AG09309 (cell line): ENCODE measurements around the gene TBL1XR1.

ENCODE experiments used
- DNase-seq: peaks from one replicate; pipeline ENCODE4 v3.0.0-alpha.2; 2010; ENCODE audit warnings: low read depth
- H3K4me3 ChIP-seq: 2 replicates; pipeline ENCODE4 v1.5.1; 2011; ENCODE audit warnings: mild to moderate bottlenecking, low read depth, low read length, moderate library complexity; ENCODE audit not compliant: control insufficient read depth
- CTCF ChIP-seq: IDR thresholded peaks from 2 replicates; pipeline ENCODE4 v1.5.1; 2011; ENCODE audit warnings: mild to moderate bottlenecking, low read depth, low read length, inconsistent platforms; ENCODE audit not compliant: insufficient read depth, control insufficient read depth; ENCODE audit errors: missing control alignments

TBL1XR1 gene

GRCh38 chr3:177197041-177197726, at the start of gene TBL1XR1:
Gene TBL1XR1, minus strand, starts transcription at chr3:177197482. Its CDS starts 132,505 bp downstream, at chr3:177064977.
- TF ChIP-seq CTCF, result no peak
- peak within 1 kb of the TSS; percentile 70 for H3K4me3 ChIP-seq
- peak; percentile 68 for DNase-seq

- DNase-seq, result no peak
- no peak for TF ChIP-seq CTCF
- no peak overlapping the region for H3K4me3 ChIP-seq
Measured at GRCh38 chr3:177245250-177245649, 48.0 kb upstream of the TBL1XR1 start.

GRCh38 chr3:177244606-177245005, 47.3 kb upstream of the TBL1XR1 start:
- no peak overlapping the region for H3K4me3 ChIP-seq
- DNase-seq, result no peak
- TF ChIP-seq CTCF, result no peak

- TF ChIP-seq CTCF, result no peak
- H3K4me3 ChIP-seq, result no peak overlapping the region
- DNase-seq, result no peak
Measured at GRCh38 chr3:177238686-177239216, 41.5 kb upstream of the TBL1XR1 start.

GRCh38 chr3:177237206-177237605, 39.9 kb upstream of the TBL1XR1 start:
- no peak overlapping the region for H3K4me3 ChIP-seq
- DNase-seq, result no peak
- no peak for TF ChIP-seq CTCF

GRCh38 chr3:177236704-177237103, 39.4 kb upstream of the TBL1XR1 start:
- TF ChIP-seq CTCF, result no peak
- H3K4me3 ChIP-seq, result no peak overlapping the region
- DNase-seq, result no peak

- TF ChIP-seq CTCF, result no peak
- DNase-seq, result no peak
Measured at GRCh38 chr3:177234121-177234520, 36.8 kb upstream of the TBL1XR1 start.

More at GRCh38 chr3:177234121-177234520, 36.8 kb upstream of the TBL1XR1 start:
- no peak overlapping the region for H3K4me3 ChIP-seq
